T-helper 1 cell (primary cell): Measurements from ENCODE around the gene ZFYVE27.
A peak's percentile ranks its signal among the peaks of the same experiment; 100 is the strongest.

Experiments used
- DNase-seq, 5 donors: peaks; one replicate each; pipeline ENCODE4 v3.0.0-alpha.2; 2012 to 2020

ZFYVE27 gene

DNA sequence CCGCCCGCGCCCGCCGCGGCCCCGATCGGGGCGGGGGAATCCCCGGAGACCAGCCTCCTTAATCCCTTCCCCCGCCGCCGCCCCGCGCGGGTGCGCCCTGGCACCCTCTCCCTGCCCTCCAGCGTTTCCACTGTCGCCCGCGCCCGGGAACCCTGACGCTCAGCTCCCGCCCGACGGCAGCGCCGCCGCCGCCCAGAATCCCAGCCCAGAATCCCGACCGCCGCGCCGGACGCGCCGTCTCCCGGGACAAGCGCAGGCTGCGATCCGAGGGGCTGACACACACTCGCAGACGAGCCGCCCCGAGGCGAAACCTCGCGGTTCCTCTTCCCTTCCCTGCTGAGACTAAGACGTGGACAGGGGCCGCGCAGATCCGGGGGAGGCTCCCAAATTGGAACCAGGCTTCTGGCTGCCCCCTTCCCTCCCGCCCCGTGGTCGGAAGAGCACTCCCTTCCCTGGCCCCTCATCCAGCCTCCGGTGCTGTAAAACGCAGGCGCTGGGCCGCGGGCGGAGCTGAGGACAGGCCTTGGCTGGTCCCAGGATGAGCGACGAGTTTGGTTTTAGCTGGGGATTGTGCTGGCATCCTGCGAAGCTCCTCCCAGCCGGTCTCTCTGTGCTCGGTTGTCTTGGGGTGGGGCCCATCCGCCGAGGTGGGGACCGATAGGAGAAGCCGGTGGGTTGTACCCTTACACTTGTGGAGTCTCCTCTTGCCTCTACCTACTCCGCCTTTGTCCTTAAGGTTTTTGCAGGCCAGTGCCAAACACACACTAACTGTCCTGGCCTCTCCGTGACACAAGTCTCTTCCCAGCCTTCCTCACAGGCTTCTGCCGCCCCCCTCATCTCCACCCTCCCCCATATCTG, 22.3 kb upstream of the ZFYVE27 start:
- DNase-seq, result no peak

DNA sequence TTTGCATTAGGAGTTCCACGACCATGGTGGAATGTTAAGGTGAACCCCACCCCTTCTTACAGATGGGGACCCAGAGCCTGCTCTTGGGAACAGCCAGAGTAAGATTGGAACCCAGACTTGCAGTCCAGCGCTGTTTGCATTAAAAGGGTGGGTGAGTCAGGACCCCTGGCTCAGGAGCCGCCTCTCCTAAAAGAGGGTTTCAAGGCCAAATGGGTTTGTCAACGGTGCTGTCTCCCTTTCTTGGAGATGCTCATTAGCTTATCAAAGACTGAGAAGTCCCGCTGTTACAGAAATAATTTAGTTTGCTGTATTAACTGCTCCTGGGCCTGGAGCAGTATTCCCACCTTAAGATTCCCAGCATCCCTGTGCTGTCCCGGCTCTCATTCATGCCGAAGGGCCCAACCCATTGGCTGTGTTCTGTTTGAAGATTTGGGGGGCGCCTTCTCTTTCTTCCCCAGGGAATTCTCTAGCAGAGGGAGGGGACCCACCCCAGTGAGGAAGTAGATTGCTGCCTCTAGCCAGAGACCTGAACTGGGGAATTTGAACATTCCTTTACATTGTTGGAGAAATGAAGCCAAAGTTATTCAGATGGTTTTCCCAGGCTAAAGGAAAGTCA, 21.6 kb upstream of the ZFYVE27 start:
- no peak for DNase-seq

DNA sequence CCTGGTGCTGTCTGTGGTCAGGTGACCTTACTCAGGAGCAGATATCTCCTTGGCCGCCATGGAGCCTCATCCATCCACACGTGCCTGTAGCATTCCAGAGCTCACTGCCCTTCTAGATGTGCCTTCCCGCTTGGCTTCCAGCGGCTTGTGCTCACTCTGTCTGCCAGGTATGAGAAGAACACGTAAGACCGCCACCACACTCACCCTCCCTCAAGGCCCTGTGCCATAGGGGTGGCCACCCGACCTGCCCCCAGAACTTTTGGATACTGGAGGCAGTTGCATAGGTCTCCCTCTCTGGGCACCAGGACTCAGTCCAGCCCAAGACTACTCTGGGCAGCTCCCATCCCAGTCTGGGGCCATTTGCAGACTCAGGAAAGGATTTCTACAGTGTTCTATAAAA, 19.3 kb upstream of the ZFYVE27 start:
- no peak for DNase-seq

DNA sequence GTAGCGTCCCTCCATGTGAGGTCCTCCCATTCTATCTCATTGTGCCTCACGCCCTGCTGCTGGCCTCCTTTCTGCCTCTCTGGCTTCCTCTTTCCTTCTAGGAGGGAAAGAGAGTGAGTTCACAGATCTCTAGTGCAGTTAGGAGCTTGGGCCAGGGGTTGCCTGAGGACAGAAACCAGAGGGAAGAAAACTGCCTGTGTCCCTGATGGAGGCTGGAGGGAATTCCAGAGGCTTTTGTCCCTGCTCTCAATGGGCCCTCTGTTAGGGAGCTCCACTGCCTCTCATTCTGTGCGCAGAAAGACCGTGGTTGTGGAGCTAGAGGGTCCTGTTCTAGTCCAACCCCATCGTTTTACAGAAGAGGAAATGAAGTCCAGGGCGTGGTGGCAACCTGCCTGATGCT, 18.8 kb upstream of the ZFYVE27 start:
- no peak for DNase-seq

DNA sequence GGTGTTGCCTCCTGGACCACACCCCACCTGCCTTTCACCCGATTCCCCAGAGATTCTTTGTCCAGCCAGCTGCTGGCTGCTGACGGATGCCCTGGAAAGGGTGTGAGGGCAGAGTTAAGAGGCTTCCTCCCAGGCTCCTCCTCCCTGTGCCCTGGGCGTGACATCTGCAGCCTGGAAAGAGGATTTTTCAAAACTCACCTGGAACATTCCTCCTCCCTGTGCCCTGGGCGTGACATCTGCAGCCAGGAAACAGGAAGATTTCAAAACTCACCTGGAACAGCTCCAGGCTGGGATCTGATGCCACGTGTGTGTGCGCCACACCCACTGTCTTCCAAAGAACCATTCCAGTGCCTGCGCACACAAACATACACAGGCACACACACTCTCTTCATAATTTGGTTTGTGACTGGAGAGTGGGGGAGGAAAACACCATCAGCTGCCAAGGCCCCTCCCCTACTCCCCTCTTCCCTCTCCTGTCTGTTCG, 18.2 kb upstream of the ZFYVE27 start:
- no peak for DNase-seq

DNA sequence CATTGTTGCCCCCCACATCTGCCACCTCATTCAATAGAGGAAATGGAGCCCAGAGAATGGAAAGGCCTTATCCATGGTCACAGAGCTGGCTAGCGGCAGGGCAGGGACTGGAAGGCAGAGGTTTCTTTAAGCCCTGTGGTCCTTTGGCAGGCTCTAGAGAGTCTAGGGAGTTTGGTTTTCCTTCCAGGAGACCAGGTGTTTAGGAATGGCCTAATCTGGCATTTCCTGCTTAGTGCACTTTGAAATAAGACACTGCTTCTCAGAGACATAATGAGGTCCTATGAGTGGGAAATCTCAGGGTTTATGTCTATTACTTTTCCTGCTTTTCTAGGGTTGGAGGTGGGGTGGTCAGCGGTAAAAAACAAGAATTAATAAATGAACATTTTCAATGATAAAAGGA, 17.3 kb upstream of the ZFYVE27 start:
- no peak for DNase-seq

DNA sequence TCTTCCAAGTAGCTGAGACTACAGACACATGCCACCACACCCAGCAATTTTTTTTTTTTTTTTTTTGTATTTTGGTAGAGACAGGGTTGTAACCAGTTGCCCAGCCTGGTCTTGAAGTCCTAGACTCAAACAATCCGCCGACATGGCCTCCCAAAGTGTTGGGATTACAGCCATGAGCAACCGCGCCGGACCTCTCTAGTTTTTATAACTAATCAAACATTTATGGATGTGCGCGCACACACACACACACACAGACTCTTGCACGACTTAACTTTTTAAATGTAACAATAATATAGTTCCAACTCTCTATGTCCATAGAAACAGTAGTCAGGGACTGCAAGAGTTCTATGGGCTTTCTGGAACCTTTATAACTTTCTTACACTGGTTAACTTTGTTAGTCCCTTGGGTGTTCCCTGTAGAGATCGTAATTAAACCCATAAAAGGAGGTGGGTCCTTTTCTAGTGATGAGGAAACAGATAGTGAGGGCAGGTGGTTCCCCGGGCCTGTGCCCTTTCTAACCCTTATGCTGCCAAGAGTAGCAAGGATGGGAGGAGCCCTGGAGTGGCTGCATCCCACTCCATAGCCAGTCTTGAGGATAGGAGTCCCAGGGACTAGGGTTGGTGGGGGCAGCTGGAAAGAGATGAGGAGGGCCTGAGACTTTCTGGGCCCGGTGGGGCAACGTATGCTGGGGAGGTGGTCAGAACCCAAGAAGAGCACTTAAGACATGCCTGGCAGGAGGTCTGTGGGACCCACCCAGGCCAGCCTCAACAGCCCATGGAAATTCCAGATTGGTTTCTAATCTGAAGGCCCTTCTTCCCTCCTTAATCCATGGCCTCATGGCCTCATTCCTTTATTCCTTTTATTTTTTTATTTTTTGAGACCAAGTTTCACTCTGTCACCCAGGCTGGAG, 14.8 kb upstream of the ZFYVE27 start:
- no peak for DNase-seq

DNA sequence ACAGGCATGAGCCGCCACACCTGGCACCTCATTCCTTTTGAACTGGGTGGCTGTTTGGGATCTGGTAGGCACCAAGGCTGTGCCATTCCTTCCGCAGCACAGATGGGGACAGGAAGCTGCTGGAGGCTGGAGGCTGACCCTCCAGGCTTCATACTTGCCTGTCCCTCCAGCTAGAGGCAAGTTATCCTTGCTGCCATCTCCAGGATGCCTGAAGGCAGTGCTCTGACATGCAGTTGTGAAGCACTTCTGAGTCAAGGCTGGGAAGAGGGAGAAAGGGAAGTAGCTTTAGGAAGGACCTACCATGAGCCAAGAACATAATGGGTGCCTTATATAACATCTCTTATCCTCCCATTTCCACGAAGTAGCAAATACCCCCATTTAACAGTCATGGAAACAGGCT, 13.9 kb upstream of the ZFYVE27 start:
- no peak for DNase-seq

DNA sequence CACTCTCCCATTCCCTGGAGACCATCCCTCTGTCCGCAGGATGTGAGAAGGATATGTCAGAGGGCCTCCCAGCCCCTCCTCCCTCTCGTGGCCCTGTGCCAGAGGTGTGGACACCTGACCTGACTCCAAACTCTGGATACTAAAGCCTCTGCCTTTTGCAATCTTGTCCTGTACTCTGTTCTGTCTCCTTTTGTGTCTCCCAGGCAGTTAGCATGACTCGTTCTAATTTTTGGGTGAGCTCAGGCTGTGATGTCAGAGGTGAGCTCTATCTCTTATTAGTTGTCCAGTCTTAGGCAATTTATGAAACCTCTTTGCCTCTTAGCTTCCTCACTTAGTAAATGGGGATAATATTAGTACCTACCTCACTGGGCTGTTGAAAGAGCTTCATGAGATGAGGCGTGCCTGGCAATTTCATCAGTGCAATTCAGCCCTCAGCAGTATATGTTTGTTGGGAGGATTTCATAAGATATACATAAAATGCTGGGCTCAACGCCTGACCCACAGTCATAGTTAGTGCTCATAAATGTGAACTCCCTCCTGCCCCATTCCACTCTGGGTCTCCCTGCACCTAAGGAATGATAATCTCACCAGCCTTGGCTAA, 12.5 kb upstream of the ZFYVE27 start:
- no peak for DNase-seq

DNA sequence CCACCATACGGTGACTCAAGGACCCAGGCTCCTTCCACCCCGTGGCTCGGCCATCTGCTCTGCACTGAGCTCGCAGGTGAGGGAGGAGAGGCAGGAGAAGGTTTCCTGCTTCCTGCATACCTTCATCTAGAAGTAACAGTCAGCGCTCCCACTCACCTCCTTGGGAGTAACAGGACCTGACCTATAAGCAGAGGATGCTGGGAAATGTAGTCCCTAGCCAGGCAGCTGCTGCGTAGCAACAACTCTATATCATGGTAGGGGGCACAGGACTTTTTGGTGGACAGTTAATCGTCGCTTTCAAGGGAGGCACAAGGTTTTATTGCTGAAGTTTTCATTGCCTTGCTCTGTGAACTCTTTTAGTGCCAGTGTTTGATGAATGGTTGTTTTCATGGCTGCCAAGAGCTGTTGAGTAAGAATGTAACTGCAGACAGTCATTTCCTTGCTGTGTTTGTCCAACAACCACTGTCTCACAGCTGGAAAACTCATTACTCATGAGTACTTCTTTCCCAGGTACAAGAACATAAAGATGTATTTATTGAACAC, 10.2 kb upstream of the ZFYVE27 start:
- no peak for DNase-seq

DNA sequence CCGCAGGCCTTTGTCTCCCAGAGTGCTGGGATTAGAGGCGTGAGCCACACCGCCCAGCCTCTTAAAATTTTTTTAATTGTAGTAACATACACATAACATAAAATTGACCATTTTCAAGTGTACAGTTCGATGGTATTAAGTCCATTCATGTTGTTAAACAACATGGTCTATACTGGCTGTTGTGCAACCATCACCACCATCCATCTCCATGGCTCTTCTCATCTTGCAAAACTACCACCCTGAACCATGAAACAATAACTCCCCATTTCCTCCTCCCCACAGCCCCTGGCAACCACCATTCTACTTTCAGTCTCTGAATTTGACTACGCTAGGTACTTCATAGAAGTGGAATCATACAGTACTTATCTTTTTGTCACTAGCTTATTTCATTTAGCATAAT, 7.9 kb upstream of the ZFYVE27 start:
- DNase-seq, result no peak

DNA sequence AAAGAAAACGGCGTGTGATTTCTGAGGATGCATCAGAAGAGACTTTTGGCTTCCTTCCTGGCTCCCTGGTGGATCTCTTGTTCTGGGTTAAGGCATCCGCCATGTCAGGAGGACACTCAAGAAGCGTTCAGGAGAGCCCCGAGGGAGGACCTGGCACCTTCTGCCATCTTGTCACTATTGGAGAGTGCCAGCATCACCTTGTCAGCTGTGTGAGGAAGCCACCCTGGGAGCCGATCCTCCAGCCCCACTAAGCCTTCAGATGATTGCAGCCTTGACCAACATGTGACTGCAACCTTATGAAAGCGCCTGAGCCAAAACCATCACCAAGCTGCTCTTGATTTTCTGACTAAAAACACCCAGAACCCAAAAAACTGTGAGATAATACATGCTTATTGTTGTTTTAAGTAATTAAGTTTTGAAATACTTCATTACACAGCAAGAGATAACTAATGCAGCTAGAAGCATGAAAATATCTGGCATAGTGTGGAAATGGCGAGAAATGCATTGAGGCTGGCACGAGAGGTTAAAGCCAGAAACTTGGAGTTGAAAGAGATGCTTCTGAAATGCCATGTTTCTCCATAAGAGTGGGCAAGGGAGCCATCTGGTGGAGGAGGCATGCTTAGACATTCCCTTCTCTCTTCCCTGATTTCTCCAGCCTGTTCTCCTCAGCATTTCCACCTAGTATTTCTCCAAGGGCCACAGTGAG, 5.4 kb upstream of the ZFYVE27 start:
- DNase-seq, result peak in 4 of 5 donors; percentile 35 to 58 (median 40)

DNA sequence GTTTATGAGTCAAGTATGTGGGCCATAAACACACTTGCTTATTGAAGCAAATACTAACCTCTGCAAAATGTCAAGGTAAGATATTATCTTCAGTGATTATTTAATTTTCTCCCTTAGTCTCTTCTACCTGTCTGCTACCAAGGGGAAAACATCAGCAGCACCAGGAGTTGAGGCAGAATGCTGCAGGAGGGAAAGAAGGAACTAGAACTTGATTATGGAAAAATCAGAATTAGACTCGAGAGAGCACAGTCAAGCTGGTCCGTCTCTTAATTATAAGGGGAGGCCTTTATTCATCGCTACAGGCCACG, 4.9 kb upstream of the ZFYVE27 start:
- no peak for DNase-seq

DNA sequence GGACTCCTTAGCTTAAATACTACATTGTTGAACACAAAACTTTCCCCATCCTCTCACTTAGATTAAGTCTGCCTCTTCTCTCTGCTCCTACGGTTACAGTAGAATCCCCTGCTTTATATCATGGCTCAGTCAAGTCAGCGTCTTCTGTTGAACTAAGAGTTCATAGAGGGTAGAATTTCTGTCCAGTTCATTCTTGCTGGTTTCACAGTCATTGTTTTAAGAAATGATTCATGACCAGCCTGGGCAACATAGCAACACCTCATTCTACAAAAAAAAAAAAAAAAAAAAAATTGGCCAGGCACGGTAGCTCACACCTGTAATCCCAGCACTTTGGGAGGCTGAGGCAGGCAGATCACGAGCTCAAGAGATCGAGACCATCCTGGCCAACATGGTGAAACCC, 3.7 kb upstream of the ZFYVE27 start:
- DNase-seq, result no peak

DNA sequence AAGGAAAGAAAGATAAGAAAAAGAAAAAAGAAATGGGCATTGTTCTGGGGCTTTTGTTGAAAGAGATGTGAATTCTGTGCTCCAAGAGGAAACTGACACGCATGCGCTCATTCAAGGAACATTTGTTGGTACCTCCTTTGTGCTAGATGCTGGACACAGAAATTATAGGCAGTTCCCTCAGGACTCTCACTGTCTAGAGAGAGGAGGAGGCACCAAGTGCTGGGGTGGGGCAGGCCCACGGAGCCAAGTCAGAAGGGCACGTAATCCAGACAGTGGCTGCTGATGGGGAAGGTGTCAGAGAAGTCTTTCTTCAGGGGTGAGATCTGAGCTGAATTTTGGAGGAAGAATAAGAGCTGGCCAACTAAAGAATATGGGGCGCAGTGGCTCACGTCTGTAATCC, 2.9 kb upstream of the ZFYVE27 start:
- no peak for DNase-seq

DNA sequence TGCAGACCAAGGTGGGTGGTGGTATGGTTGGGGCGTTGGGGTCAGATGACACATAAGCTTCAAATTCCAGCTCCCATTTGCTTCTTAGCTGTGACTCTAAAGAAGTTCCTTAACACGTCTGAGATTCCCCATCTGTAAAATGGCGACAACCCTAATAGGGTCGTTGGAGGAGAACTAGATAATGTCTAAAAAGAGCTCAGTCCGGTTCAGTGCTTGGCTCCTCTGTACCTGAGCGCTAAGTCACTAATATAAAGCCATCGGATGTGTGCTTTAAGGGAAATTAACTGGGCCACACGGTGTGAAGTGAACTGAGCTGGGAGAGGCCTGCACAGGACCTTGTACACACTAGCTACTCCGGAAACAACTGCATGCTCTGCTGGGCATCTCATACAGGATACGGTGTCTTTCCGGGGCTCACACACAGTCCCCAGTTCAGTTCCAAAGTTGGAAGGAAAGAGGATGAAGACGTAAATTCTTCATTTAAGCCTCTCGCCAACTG, 476 bp upstream of the ZFYVE27 start:
- DNase-seq, result peak in 1 of 5 donors; percentile 8

DNA sequence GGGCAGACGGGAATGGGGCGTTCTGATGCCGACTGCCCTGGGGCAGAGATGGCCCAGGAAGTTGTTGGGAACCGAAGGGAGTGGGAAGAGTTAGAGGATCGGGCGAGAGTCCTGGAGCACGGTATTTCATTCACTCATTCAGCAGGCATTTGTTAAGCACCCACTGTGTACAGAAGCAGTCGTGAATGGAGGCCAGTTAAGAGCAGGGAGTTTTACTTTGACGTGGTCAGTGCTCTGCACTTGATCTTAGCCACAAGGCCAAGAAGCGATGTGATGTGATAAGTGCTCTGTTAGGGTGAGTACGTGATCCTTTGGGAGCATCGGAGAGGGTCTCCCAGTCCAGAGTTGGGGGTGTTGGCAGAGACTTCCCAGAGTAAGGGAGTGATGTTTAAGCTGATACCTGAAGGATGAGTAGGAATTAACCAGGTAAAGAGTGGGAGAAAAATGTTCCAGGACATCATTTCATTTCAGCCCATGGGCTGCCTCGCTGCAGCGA, 890 bp downstream of the ZFYVE27 start:
- DNase-seq, result peak in 1 of 5 donors; percentile 24

DNA sequence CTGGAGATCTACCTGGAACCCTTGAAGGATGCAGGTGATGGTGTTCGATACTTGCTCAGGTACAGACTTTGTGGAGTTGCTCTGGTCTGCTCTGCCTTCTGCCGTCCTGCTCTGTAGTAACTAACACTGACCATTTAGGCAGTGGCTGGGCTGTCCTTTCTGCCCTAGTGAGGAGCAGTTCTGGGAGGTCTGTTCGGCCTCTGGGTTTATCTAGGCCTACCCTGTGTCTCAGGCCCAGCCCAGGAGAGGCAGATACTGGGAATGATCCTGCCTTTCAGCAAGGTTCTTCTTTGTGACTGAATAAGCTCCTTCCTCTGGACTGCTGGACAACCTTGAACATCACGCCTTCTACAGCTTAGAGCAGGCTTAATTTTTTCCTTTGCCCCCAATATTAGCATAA, 1.7 kb downstream of the ZFYVE27 start:
- no peak for DNase-seq

DNA sequence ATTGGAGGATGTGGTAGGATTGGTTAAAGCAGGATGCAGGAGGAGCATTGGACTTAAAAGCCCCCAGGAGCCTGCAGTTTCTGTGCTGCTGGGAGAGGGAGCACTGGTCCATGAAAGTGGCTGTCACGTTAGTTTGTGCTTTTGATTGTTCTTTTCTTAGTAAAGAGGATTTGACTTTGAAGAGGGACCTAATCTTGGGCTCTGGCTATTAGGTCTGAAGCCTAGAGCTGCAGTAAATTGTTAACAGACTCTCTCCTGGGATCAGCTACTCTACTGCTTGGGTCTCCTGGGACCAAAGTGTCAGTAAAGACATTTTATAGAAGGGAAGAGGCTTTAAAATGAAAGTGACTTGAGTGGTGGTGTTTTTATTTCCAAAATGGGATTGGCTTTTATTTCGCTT, 3.7 kb downstream of the ZFYVE27 start:
- no peak for DNase-seq

DNA sequence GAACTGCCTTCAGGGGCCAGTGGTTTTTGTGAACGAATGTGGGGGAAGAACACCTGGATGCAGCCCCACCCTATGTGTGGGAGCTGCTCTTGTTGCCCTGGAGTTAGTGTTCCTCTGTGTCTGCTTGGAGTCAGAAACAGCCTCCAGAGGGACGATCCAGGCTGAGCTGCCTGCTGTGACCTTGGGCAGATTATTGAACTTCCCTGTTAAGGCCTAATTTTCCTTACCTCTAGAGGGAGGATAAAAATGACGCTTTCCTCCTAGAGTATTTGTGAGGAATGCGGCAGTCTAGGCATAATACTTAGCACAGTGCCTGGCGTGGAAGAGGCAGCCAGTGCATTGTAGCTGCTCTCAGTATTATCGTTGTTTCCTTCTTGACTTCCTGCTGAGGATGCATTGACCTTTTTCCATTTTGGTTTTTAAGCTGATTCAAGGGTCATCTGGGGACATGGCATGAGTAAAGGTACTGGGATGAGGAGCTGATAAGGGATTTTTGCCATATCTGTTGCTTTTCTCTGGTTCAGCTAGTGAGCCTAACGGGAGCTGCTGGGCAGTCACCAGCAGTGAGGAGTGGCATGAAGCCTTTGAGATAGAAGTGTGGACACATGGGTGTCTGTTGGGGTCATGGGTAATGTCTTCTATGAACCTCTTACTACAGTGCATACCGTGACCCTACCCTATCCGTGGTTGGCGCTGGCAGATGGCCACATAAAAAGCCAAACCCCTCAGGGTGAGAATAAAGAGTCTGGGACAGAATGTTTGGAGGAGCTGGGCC, 6.4 kb downstream of the ZFYVE27 start:
- no peak for DNase-seq
